ENCODE data around the gene SULF2. TPM values are rescaled to one million over a fixed set of nuclear protein-coding genes. Genes with fewer than 3 reads are reported as not detected.

SULF2 gene
- total and polyA plus RNA-seq, 2 of the 13 experiments (the other 11 are each of a cell fraction or from before 2014, with no cell fraction given): 7.2 to 50.9 TPM

DNA sequence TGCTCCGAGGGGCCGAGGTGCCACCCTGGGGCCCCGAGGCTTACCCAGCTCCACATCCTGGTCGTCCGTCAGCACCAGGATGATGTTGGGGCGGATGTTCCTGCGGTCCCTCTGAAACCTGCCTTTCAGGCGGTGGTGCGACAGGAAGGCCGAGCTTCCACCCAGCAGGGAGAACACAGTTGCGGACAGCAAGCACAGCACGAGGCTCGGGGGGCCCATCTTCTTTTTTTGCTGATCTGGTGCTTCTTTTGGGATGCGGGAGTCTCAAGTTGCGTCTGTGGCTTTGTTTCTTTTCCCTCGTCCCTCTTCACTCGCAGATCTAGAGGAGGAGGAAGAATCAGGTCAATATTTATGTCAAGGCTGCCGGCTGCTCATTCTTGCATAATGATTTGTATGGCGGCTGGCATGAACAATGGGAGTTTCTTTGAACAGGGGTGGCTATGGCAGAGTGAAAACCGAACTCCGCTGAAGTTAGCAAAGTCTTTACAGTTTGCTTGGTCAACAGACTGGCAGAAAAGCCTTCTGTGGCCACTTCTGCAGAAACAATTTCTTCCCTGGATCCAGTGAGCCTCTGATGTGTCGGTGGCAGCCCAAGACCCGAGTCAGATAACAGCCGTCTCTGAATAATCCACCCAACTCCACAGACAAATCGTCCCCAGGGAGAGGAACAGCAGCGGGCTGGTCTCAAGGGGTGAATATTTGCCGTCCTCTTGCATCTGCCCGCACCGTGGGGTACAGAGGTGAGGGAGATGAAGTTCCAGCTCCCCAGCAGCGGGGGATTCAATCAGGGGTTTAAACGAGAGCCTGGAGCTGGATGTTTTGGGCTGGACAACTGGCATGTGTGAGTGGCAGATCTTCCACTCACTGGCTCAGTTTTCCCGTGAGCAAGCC lies 27.9 kb downstream of the SULF2 start:
- ChIA-PET POLR2A (no interaction called here), CTCF (ENCODE audit: low intra/inter-chr PET ratio, low total read pairs) (no interaction called here)
- Histone ChIP-seq H3K79me2 (ENCODE audit: insufficient read depth, low read length) (no peaks in the 10 kb centered on the region), H4K20me1 (ENCODE audit: insufficient read depth, low read length) (no peaks in the 10 kb centered on the region), H3K27ac (ENCODE audit: extremely low read length, insufficient read depth, low read length) (no peak overlapping the region), H3K9me3 (ENCODE audit: low read length) (no peaks in the 10 kb centered on the region), H3K36me3 (replicated peaks in 1 of 2; ENCODE audit: control insufficient read depth in 1 of 2, insufficient read depth in 2 of 2, low read length in 2 of 2) (peaks cover 0 to 4% of the 10 kb centered on the region in 2 experiments; a peak in 2 of 5 replicates), H3K27me3 (ENCODE audit: control insufficient read depth in 1 of 2, insufficient read depth in 2 of 2, low read length in 2 of 2) (no peaks in the 10 kb centered on the region), H3K4me1 (ENCODE audit: insufficient read depth, low read length) (peaks cover 18% of the 10 kb centered on the region), H3K4me3 (replicated peaks in 1 of 3; ENCODE audit: insufficient read depth in 1 of 3, low read depth in 2 of 3, low read length in 3 of 3) (no peak overlapping the region), H3K9ac (ENCODE audit: insufficient read depth, low read depth, low read length) (no peak overlapping the region), H3K4me2 (ENCODE audit: low read depth, low read length) (no peak overlapping the region), H2AFZ (ENCODE audit: low read length) (no peak overlapping the region)
- WGBS (ENCODE audit: low lambda C conversion rate): 87% methylated on average over 32 of the region's 32 CpGs
- ATAC-seq (no peak), DNase-seq (ENCODE audit: low spot score) (no peak), FAIRE-seq (peak; percentile 54)
- TF ChIP-seq ZNF629 (CRISPR knock-in tag; conservative IDR thresholded peaks at IDR 0.05) (no peak), STAT5B (CRISPR knock-in tag; IDR thresholded peaks at IDR 0.05) (no peak), MAFF (IDR thresholded peaks at IDR 0.05; ENCODE audit: low read depth, low read length) (0 out of 2 replicates have a peak, but pooled peaks have one; percentile 7), MAFK (conservative IDR thresholded peaks at IDR 0.05 in 1 of 2, IDR thresholded peaks at IDR 0.05 in 1 of 2; ENCODE audit: low read length in 2 of 2) (peak; percentile 39 to 42; a peak in 2 of 4 replicates)
- TF ChIP-seq, protein P1, sequence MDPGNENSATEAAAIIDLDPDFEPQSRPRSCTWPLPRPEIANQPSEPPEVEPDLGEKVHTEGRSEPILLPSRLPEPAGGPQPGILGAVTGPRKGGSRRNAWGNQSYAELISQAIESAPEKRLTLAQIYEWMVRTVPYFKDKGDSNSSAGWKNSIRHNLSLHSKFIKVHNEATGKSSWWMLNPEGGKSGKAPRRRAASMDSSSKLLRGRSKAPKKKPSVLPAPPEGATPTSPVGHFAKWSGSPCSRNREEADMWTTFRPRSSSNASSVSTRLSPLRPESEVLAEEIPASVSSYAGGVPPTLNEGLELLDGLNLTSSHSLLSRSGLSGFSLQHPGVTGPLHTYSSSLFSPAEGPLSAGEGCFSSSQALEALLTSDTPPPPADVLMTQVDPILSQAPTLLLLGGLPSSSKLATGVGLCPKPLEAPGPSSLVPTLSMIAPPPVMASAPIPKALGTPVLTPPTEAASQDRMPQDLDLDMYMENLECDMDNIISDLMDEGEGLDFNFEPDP (CRISPR knock-in tag; conservative IDR thresholded peaks at IDR 0.05): no peak
- TF ChIP-seq, protein P2, sequence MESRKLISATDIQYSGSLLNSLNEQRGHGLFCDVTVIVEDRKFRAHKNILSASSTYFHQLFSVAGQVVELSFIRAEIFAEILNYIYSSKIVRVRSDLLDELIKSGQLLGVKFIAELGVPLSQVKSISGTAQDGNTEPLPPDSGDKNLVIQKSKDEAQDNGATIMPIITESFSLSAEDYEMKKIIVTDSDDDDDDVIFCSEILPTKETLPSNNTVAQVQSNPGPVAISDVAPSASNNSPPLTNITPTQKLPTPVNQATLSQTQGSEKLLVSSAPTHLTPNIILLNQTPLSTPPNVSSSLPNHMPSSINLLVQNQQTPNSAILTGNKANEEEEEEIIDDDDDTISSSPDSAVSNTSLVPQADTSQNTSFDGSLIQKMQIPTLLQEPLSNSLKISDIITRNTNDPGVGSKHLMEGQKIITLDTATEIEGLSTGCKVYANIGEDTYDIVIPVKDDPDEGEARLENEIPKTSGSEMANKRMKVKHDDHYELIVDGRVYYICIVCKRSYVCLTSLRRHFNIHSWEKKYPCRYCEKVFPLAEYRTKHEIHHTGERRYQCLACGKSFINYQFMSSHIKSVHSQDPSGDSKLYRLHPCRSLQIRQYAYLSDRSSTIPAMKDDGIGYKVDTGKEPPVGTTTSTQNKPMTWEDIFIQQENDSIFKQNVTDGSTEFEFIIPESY (CRISPR knock-in tag; IDR thresholded peaks at IDR 0.05): 0 out of 2 replicates have a peak, but pooled peaks have one; percentile 44
- BruUV-seq (replicated peaks): no TSS peak
- intact Hi-C loops (cut with micrococcal nuclease; ENCODE audit: unreplicated experiment) (no loop called here), in situ Hi-C loops (cut with HindIII; ENCODE audit: extremely low pct_ligation_motif_present, low pct_unique_long_range_greater_than_20kb) (no loop called here)

All from HepG2 (cell line).